ENCODE measurements around the gene VAV2. TPM values are rescaled to one million over a fixed set of nuclear protein-coding genes. Genes with fewer than 3 reads are reported as not detected.

Gene VAV2
- total RNA-seq, 1 donor from 2014 or later = 47.0 TPM

DNA sequence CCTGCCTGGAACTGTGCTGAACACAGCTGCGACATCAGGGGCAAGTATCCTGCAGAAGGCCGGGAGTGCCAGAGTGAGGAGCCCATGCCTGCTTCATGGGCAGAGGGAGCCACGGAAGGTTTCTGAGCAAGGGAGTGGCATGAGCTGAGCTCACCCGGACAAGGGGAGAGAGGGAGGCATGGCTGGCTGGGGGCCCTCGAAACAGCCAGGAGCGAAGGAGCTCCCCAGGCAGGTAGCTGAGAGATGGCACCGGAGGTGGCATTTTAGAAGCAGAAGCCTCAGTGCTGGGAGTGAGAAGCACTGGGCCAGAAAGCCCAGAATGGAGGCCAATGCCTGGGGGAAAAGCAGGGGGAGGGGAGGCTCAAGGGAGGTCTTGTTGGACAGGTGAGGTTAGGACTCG lies 197.1 kb downstream of the VAV2 start:
- no peak for DNase-seq (ENCODE audit: low read depth, low spot score)
- TF ChIP-seq, protein P1, sequence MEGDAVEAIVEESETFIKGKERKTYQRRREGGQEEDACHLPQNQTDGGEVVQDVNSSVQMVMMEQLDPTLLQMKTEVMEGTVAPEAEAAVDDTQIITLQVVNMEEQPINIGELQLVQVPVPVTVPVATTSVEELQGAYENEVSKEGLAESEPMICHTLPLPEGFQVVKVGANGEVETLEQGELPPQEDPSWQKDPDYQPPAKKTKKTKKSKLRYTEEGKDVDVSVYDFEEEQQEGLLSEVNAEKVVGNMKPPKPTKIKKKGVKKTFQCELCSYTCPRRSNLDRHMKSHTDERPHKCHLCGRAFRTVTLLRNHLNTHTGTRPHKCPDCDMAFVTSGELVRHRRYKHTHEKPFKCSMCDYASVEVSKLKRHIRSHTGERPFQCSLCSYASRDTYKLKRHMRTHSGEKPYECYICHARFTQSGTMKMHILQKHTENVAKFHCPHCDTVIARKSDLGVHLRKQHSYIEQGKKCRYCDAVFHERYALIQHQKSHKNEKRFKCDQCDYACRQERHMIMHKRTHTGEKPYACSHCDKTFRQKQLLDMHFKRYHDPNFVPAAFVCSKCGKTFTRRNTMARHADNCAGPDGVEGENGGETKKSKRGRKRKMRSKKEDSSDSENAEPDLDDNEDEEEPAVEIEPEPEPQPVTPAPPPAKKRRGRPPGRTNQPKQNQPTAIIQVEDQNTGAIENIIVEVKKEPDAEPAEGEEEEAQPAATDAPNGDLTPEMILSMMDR (conservative IDR thresholded peaks at IDR 0.05) = no peak
- no peak overlapping the region for H3K27ac Mint-ChIP-seq (ENCODE audit: unreplicated experiment)
- H3K4me3 Mint-ChIP-seq = no peak overlapping the region
- H3K36me3 Mint-ChIP-seq (ENCODE audit: low read depth) = peaks cover 6% of the 10 kb centered on the region
- H3K4me1 Mint-ChIP-seq = peaks cover 11% of the 10 kb centered on the region
- H3K27me3 Mint-ChIP-seq (ENCODE audit: low read depth) = no peaks in the 10 kb centered on the region
- H3K9me3 Mint-ChIP-seq = no peaks in the 10 kb centered on the region

DNA sequence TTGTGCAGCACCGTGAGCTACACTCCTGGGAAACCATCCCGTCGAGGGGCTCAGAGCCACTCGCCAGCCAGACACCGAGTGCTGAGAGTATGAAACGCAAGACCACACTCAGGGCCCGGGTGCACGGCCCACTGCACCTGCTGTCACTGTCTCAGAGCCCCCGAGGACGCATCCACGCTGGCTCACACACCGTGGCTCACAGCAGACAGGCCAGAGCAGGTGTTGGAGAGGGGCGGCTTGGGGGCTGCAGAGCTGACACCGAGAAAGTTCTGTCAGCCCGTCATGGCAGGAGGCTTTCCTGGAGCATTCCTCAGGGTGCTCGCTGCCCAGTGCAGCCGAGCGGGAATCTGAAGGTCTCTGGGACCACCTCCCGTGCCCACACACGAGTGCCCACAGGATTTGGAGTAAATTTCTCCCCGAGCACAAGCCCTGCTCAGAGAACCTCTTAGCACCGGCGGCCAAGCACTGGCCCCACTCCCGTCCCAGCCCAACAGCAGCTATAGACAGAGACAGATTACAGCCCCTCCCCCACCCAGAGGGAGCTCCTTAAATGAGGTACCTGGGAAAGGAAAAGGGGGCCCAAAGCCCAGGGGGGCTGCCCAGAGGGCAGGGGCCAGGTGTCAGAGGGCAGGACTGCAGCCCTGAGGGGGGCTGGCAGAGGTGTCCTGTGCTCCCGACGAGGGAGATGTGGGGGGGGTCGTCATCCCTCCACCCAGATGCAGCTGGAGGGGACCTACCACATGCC lies 197.9 kb downstream of the VAV2 start:
- Mint-ChIP-seq H3K27ac (ENCODE audit: unreplicated experiment) (no peak overlapping the region), H3K4me3 (no peak overlapping the region), H3K36me3 (ENCODE audit: low read depth) (peaks cover 6% of the 10 kb centered on the region), H3K4me1 (peaks cover 11% of the 10 kb centered on the region), H3K9me3 (no peaks in the 10 kb centered on the region), H3K27me3 (ENCODE audit: low read depth) (no peaks in the 10 kb centered on the region)
- TF ChIP-seq, protein P1 (conservative IDR thresholded peaks at IDR 0.05) = no peak
- no peak for DNase-seq (ENCODE audit: low read depth, low spot score)

DNA sequence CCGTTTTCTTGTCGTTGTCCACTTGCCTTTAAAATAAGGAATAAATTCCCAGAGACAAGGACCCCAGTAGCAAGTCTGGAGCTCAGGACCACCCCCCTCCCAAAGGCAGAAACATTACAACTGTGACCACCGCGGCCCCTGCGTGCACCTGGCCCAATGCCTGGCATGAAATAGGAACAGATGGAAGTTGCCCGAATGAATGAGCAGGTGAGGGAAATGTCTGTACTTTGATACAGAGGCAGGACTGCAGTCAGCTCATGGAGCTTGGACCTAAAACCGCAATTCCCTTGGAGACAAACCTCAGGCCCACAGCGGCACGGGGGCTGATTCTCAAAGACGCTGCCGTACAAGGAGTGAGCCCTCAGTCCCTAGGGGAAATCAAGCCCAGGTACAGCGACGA lies 198.7 kb downstream of the VAV2 start:
- peaks cover 11% of the 10 kb centered on the region for H3K4me1 Mint-ChIP-seq
- no peaks in the 10 kb centered on the region for H3K27me3 Mint-ChIP-seq (ENCODE audit: low read depth)
- no peaks in the 10 kb centered on the region for H3K9me3 Mint-ChIP-seq
- H3K36me3 Mint-ChIP-seq (ENCODE audit: low read depth) = peaks cover 6% of the 10 kb centered on the region
- no peak overlapping the region for H3K4me3 Mint-ChIP-seq
- TF ChIP-seq, protein P1 (conservative IDR thresholded peaks at IDR 0.05) = no peak
- no peak for DNase-seq (ENCODE audit: low read depth, low spot score)
- no peak overlapping the region for H3K27ac Mint-ChIP-seq (ENCODE audit: unreplicated experiment)

DNA sequence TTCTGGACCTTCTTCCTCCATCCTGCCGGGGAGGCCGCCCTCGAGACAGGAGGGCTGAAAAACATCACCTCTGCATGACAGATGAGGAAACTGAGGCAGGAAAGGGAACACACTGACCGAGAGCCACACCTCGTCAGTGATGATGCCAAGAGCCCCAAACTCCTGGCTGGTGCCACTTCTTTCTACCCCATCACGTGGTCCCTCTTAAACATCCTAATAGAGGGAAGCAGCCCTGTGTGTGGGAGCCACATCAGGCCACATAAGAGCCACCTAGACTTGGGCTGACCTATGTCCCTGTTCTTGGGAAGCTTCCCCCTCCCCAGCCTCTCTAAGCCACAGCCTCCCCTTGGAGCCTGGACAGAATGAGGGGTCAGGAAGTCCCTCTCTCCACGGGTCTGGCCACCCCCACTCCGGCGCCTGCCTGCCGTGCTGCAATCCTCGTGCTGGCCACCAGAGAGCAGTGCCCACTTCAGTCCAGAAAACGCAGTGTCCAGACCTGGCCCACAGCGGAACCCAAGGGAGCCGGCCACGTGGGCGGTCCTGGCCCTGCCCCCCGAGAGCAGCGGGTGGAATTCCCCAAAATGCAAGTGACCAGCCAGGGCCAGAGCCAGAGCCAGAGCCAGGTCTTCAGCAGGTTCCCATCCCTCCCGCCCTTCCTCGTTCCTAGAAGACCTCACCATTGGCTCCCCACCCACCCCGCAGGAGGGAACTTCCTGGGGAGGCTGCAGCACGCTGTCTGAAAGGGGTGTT lies 199.2 kb downstream of the VAV2 start:
- TF ChIP-seq, protein P1 (conservative IDR thresholded peaks at IDR 0.05) = peak; percentile 92
- peaks cover 11% of the 10 kb centered on the region for H3K4me1 Mint-ChIP-seq
- H3K27me3 Mint-ChIP-seq (ENCODE audit: low read depth) = no peaks in the 10 kb centered on the region
- H3K9me3 Mint-ChIP-seq = no peaks in the 10 kb centered on the region
- H3K4me3 Mint-ChIP-seq = no peak overlapping the region
- H3K27ac Mint-ChIP-seq (ENCODE audit: unreplicated experiment) = no peak overlapping the region
- peaks cover 6% of the 10 kb centered on the region for H3K36me3 Mint-ChIP-seq (ENCODE audit: low read depth)
- DNase-seq (ENCODE audit: low read depth, low spot score) = peak; percentile 73

DNA sequence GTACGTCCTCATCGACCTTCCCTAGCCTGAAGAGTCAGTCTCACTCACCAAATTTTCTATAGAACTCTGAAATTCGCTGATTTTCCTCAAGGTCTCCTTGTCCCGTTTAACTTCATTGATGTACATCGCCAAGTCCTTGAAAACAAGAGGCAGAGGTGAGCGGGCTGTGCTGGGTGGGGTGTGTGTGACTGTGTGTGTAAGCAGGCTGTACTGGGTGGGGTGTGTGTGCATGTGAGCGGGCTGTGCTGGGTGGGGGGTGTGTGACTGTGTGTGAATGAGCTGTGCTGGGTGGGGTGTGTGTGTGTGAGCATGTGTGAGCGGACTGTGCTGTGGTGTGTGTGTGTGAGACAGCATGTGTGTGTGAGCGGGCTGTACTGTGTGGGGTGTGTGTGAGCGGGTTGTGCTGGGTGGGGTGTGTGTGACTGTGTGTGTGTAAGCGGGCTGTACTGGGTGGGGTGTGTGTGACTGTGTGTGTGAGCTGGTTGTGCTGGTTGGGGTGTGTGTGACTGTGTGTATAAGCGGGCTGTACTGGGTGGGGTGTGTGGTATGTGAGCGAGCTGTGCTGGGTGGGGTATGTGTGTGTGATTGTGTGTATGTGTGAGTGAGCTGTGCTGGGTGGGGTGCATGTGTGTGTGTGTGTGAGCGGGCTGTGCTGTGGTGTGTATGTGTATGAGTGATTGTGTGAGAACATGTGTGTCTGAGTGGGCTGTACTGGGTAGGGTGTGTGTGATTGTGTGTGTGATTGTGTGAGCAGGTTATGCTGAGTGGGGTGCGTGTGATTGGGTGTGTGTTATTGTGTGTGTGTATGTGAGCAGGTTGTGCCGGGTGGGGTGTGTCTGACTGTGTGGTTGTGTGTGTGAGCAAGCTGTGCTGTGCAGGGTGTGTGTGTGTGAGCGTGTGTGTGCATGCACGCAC lies 200.1 kb downstream of the VAV2 start:
- Mint-ChIP-seq H3K27ac (ENCODE audit: unreplicated experiment) (no peak overlapping the region), H3K36me3 (ENCODE audit: low read depth) (peaks cover 6% of the 10 kb centered on the region), H3K27me3 (ENCODE audit: low read depth) (no peaks in the 10 kb centered on the region), H3K9me3 (no peaks in the 10 kb centered on the region), H3K4me3 (no peak overlapping the region), H3K4me1 (peaks cover 11% of the 10 kb centered on the region)
- DNase-seq (ENCODE audit: low read depth, low spot score) = no peak
- TF ChIP-seq, protein P1 (conservative IDR thresholded peaks at IDR 0.05) = no peak
